ENCODE results near the gene SORCS2.

SORCS2 gene

GRCh38 chr4:7540206-7540605 lies 347.9 kb downstream of the SORCS2 start:
- H3K27ac ChIP-seq (ENCODE audit: low read depth, low read length): no peak overlapping the region
- no peaks in the 10 kb centered on the region for H3K79me2 ChIP-seq (ENCODE audit: control insufficient read depth, insufficient read depth, low read length, poor library complexity)
- H2BK120ac ChIP-seq (ENCODE audit: insufficient read depth, low read length, poor library complexity): no peak overlapping the region
- H3K23ac ChIP-seq (ENCODE audit: low read length): no peak overlapping the region
- H2AFZ ChIP-seq (ENCODE audit: insufficient read depth, low read length, poor library complexity): no peak overlapping the region
- no peaks in the 10 kb centered on the region for H3K27me3 ChIP-seq (ENCODE audit: insufficient read depth, low read length)
- H2BK12ac ChIP-seq (ENCODE audit: low read length): no peak overlapping the region
- H3K4ac ChIP-seq (ENCODE audit: low read depth, low read length): no peak overlapping the region
- no peak overlapping the region for H4K12ac ChIP-seq (ENCODE audit: low read depth, low read length)
- H3K9ac ChIP-seq (ENCODE audit: low read length): no peak overlapping the region
- no peaks in the 10 kb centered on the region for H3K4me1 ChIP-seq (ENCODE audit: control insufficient read depth in 1 of 2, insufficient read depth in 2 of 2, low read length in 2 of 2)
- H3K36me3 ChIP-seq (ENCODE audit: control insufficient read depth in 1 of 2, insufficient read depth in 2 of 2, low read length in 2 of 2): no peaks in the 10 kb centered on the region
- no peak overlapping the region for H3K18ac ChIP-seq (ENCODE audit: low read length)
- no CpG with 5 or more reads among the region's 12 CpGs for WGBS (ENCODE audit: extremely low coverage, insufficient coverage, insufficient read length)
- H3K9me3 ChIP-seq (ENCODE audit: insufficient read depth, low read depth, low read length): peaks cover 14% of the 10 kb centered on the region
- no peak overlapping the region for H2BK5ac ChIP-seq (ENCODE audit: low read depth, low read length, poor library complexity)
- no peak overlapping the region for H4K91ac ChIP-seq (ENCODE audit: low read depth, low read length)
- H2AK5ac ChIP-seq (ENCODE audit: low read length): no peak overlapping the region
- no peaks in the 10 kb centered on the region for H3K79me1 ChIP-seq (ENCODE audit: low read length)
- H4K8ac ChIP-seq (ENCODE audit: low read depth, low read length): no peak overlapping the region
- no peak overlapping the region for H3K4me2 ChIP-seq (ENCODE audit: low read length)
- H3K4me3 ChIP-seq (ENCODE audit: low read depth, low read length): no peak overlapping the region
- DNase-seq: no peak
- H3K14ac ChIP-seq (ENCODE audit: low read length): no peak overlapping the region

GRCh38 chr4:7540654-7541413 lies 348.5 kb downstream of the SORCS2 start:
- H2BK5ac ChIP-seq (ENCODE audit: low read depth, low read length, poor library complexity): no peak overlapping the region
- no peaks in the 10 kb centered on the region for H3K36me3 ChIP-seq (ENCODE audit: control insufficient read depth in 1 of 2, insufficient read depth in 2 of 2, low read length in 2 of 2)
- H3K27ac ChIP-seq (ENCODE audit: low read depth, low read length): no peak overlapping the region
- H2AFZ ChIP-seq (ENCODE audit: insufficient read depth, low read length, poor library complexity): no peak overlapping the region
- H3K79me1 ChIP-seq (ENCODE audit: low read length): no peaks in the 10 kb centered on the region
- no peak overlapping the region for H4K91ac ChIP-seq (ENCODE audit: low read depth, low read length)
- no peaks in the 10 kb centered on the region for H3K79me2 ChIP-seq (ENCODE audit: control insufficient read depth, insufficient read depth, low read length, poor library complexity)
- H3K23ac ChIP-seq (ENCODE audit: low read length): no peak overlapping the region
- no CpG with 5 or more reads among the region's 17 CpGs for WGBS (ENCODE audit: extremely low coverage, insufficient coverage, insufficient read length)
- no peak overlapping the region for H3K4me3 ChIP-seq (ENCODE audit: low read depth, low read length)
- H2BK12ac ChIP-seq (ENCODE audit: low read length): no peak overlapping the region
- H2BK120ac ChIP-seq (ENCODE audit: insufficient read depth, low read length, poor library complexity): no peak overlapping the region
- no peak overlapping the region for H3K18ac ChIP-seq (ENCODE audit: low read length)
- H3K9ac ChIP-seq (ENCODE audit: low read length): no peak overlapping the region
- H3K14ac ChIP-seq (ENCODE audit: low read length): no peak overlapping the region
- H4K8ac ChIP-seq (ENCODE audit: low read depth, low read length): no peak overlapping the region
- no peaks in the 10 kb centered on the region for H3K27me3 ChIP-seq (ENCODE audit: insufficient read depth, low read length)
- H2AK5ac ChIP-seq (ENCODE audit: low read length): no peak overlapping the region
- H4K12ac ChIP-seq (ENCODE audit: low read depth, low read length): no peak overlapping the region
- H3K4me2 ChIP-seq (ENCODE audit: low read length): no peak overlapping the region
- peaks cover 14% of the 10 kb centered on the region for H3K9me3 ChIP-seq (ENCODE audit: insufficient read depth, low read depth, low read length)
- H3K4ac ChIP-seq (ENCODE audit: low read depth, low read length): no peak overlapping the region
- H3K4me1 ChIP-seq (ENCODE audit: control insufficient read depth in 1 of 2, insufficient read depth in 2 of 2, low read length in 2 of 2): no peaks in the 10 kb centered on the region
- no peak for DNase-seq

- Histone ChIP-seq H4K12ac (ENCODE audit: low read depth, low read length) (no peak overlapping the region), H3K23ac (ENCODE audit: low read length) (no peak overlapping the region), H2BK5ac (ENCODE audit: low read depth, low read length, poor library complexity) (no peak overlapping the region), H3K9me3 (ENCODE audit: insufficient read depth, low read depth, low read length) (peaks cover 14% of the 10 kb centered on the region), H2BK12ac (ENCODE audit: low read length) (no peak overlapping the region), H3K4ac (ENCODE audit: low read depth, low read length) (no peak overlapping the region), H3K27me3 (ENCODE audit: insufficient read depth, low read length) (no peaks in the 10 kb centered on the region), H4K91ac (ENCODE audit: low read depth, low read length) (no peak overlapping the region), H4K8ac (ENCODE audit: low read depth, low read length) (no peak overlapping the region), H3K9ac (ENCODE audit: low read length) (no peak overlapping the region), H3K79me2 (ENCODE audit: control insufficient read depth, insufficient read depth, low read length, poor library complexity) (no peaks in the 10 kb centered on the region), H2AK5ac (ENCODE audit: low read length) (no peak overlapping the region), H2AFZ (ENCODE audit: insufficient read depth, low read length, poor library complexity) (no peak overlapping the region), H2BK120ac (ENCODE audit: insufficient read depth, low read length, poor library complexity) (no peak overlapping the region), H3K36me3 (ENCODE audit: control insufficient read depth in 1 of 2, insufficient read depth in 2 of 2, low read length in 2 of 2) (no peaks in the 10 kb centered on the region), H3K18ac (ENCODE audit: low read length) (no peak overlapping the region), H3K14ac (ENCODE audit: low read length) (no peak overlapping the region), H3K4me3 (ENCODE audit: low read depth, low read length) (no peak overlapping the region), H3K4me2 (ENCODE audit: low read length) (no peak overlapping the region), H3K4me1 (ENCODE audit: control insufficient read depth in 1 of 2, insufficient read depth in 2 of 2, low read length in 2 of 2) (no peaks in the 10 kb centered on the region), H3K79me1 (ENCODE audit: low read length) (no peaks in the 10 kb centered on the region), H3K27ac (ENCODE audit: low read depth, low read length) (no peak overlapping the region)
- no CpG with 5 or more reads among the region's 8 CpGs for WGBS (ENCODE audit: extremely low coverage, insufficient coverage, insufficient read length)
- no peak for DNase-seq
Observed at GRCh38 chr4:7541414-7541810, 349.1 kb downstream of the SORCS2 start.

- Histone ChIP-seq H3K79me1 (ENCODE audit: low read length) (no peaks in the 10 kb centered on the region), H3K27ac (ENCODE audit: low read depth, low read length) (no peak overlapping the region), H3K9me3 (ENCODE audit: insufficient read depth, low read depth, low read length) (peaks cover 15% of the 10 kb centered on the region), H2AFZ (ENCODE audit: insufficient read depth, low read length, poor library complexity) (no peak overlapping the region), H3K79me2 (ENCODE audit: control insufficient read depth, insufficient read depth, low read length, poor library complexity) (no peaks in the 10 kb centered on the region), H3K14ac (ENCODE audit: low read length) (no peak overlapping the region), H3K27me3 (ENCODE audit: insufficient read depth, low read length) (no peaks in the 10 kb centered on the region), H4K12ac (ENCODE audit: low read depth, low read length) (no peak overlapping the region), H4K91ac (ENCODE audit: low read depth, low read length) (no peak overlapping the region), H3K36me3 (ENCODE audit: control insufficient read depth in 1 of 2, insufficient read depth in 2 of 2, low read length in 2 of 2) (no peaks in the 10 kb centered on the region), H3K4me2 (ENCODE audit: low read length) (no peak overlapping the region), H3K18ac (ENCODE audit: low read length) (no peak overlapping the region), H3K9ac (ENCODE audit: low read length) (no peak overlapping the region), H2BK120ac (ENCODE audit: insufficient read depth, low read length, poor library complexity) (no peak overlapping the region), H2BK12ac (ENCODE audit: low read length) (no peak overlapping the region), H3K23ac (ENCODE audit: low read length) (no peak overlapping the region), H4K8ac (ENCODE audit: low read depth, low read length) (no peak overlapping the region), H2BK5ac (ENCODE audit: low read depth, low read length, poor library complexity) (no peak overlapping the region), H3K4me1 (ENCODE audit: control insufficient read depth in 1 of 2, insufficient read depth in 2 of 2, low read length in 2 of 2) (no peaks in the 10 kb centered on the region), H3K4ac (ENCODE audit: low read depth, low read length) (no peak overlapping the region), H3K4me3 (ENCODE audit: low read depth, low read length) (no peak overlapping the region), H2AK5ac (ENCODE audit: low read length) (no peak overlapping the region)
- no CpG with 5 or more reads among the region's 4 CpGs for WGBS (ENCODE audit: extremely low coverage, insufficient coverage, insufficient read length)
- no peak for DNase-seq
Observed at GRCh38 chr4:7542781-7543180, 350.4 kb downstream of the SORCS2 start.

Measured in trophoblast cell (in vitro differentiated cells and primary cell).